Esophagus muscularis mucosa (tissue), 3 donors: Measurements from ENCODE around the gene HDLBP.
A peak's percentile ranks its signal among the peaks of the same experiment; 100 is the strongest.

Experiments
- CTCF ChIP-seq, 3 experiments: fragments of 200-600 bp in 2 of 3; fragments of 450-650 bp in 1 of 3; sonication (generic) in 2 of 3; IDR thresholded peaks; one replicate each; pipeline ENCODE4 v1.5.1; 2017 to 2019; ENCODE audit warnings: antibody characterized with exemption in 3 of 3, mild to moderate bottlenecking in 2 of 3, moderate library complexity in 1 of 3
- POLR2A ChIP-seq: fragments of 450-650 bp; IDR thresholded peaks from one replicate; pipeline ENCODE4 v1.6.1; 2017; ENCODE audit warnings: antibody characterized with exemption, moderate library complexity, mild to moderate bottlenecking, low read depth

- TF ChIP-seq CTCF (IDR thresholded peaks at IDR 0.05) (peak; percentile 10 to 24 (median 17)), POLR2A (no peak)
Measured at GRCh38 chr2:241218131-241219029, 97.1 kb downstream of the HDLBP start.
